COLO668 (cell line): ENCODE data around the gene HSP90AB1.

ENCODE experiments used
- DNase-seq: peaks from one replicate; lab custom pipeline; 2025; ENCODE audit not compliant: unreplicated experiment; lab: John Stamatoyannopoulos, UW

Gene HSP90AB1

GRCh38 chr6:44235269-44235668 is 11.6 kb upstream of the HSP90AB1 start:
- no peak for DNase-seq

- no peak for DNase-seq
Measured at GRCh38 chr6:44235891-44236516, 10.9 kb upstream of the HSP90AB1 start.

GRCh38 chr6:44237021-44237812 is 9.7 kb upstream of the HSP90AB1 start:
- peak; percentile 89 for DNase-seq

- DNase-seq = peak; percentile 82
Measured at GRCh38 chr6:44237813-44238433, 9.0 kb upstream of the HSP90AB1 start.

GRCh38 chr6:44238687-44239350 is 8.1 kb upstream of the HSP90AB1 start:
- DNase-seq = peak; percentile 41

- no peak for DNase-seq
Measured at GRCh38 chr6:44243345-44243744, 3.6 kb upstream of the HSP90AB1 start.

- DNase-seq = no peak
Measured at GRCh38 chr6:44245391-44245911, 1.4 kb upstream of the HSP90AB1 start.

GRCh38 chr6:44245912-44246662 is 814 bp upstream of the HSP90AB1 start:
- peak; percentile 78 for DNase-seq

- DNase-seq = peak; percentile 56
Measured at GRCh38 chr6:44247338-44248302, 719 bp downstream of the HSP90AB1 start.

GRCh38 chr6:44248579-44248978 is 1.7 kb downstream of the HSP90AB1 start:
- no peak for DNase-seq

- DNase-seq = no peak
Measured at GRCh38 chr6:44249082-44249748, 2.3 kb downstream of the HSP90AB1 start.

- DNase-seq = no peak
Measured at GRCh38 chr6:44250067-44250717, 3.3 kb downstream of the HSP90AB1 start.

GRCh38 chr6:44250718-44251123 is 3.8 kb downstream of the HSP90AB1 start:
- DNase-seq = no peak

- no peak for DNase-seq
Measured at GRCh38 chr6:44251576-44252524, 4.9 kb downstream of the HSP90AB1 start.

- peak; percentile 48 for DNase-seq
Measured at GRCh38 chr6:44253307-44254101, 6.6 kb downstream of the HSP90AB1 start.
